ENCODE data around the gene KCNS3. TPM values are rescaled to one million over a fixed set of nuclear protein-coding genes. Genes with fewer than 3 reads are reported as not detected.

Gene KCNS3
- polyA plus RNA-seq, 1 of the 3 experiments (the other 2 are of a cell fraction): 0.07 TPM

GRCh38 chr2:17892770-17893534 lies 14.5 kb downstream of the KCNS3 start:
- no peak for DNase-seq
- TF ChIP-seq REST (IDR thresholded peaks at IDR 0.05; ENCODE audit: low read depth, low read length) (no peak), GATA2 (CRISPR knock-in tag; IDR thresholded peaks at IDR 0.05) (no peak), USF2 (IDR thresholded peaks at IDR 0.05; ENCODE audit: borderline replicate concordance, low read depth, low read length) (no peak), GABPA (IDR thresholded peaks at IDR 0.05; ENCODE audit: low read depth) (no peak), ZBTB33 (IDR thresholded peaks at IDR 0.05; ENCODE audit: borderline replicate concordance, low read depth) (no peak), YY1 (IDR thresholded peaks at IDR 0.05; ENCODE audit: low read depth) (no peak), EZH2phosphoT487 (IDR thresholded peaks at IDR 0.05; ENCODE audit: borderline replicate concordance, low read depth) (no peak), CTCF (IDR thresholded peaks at IDR 0.05) (no peak), MAX (IDR thresholded peaks at IDR 0.05; ENCODE audit: low read depth) (no peak), ELF1 (IDR thresholded peaks at IDR 0.05) (no peak), IRF3 (IDR thresholded peaks at IDR 0.05; ENCODE audit: low read depth, low read length) (no peak)
- 31% methylated on average over 9 of the region's 10 CpGs for WGBS (ENCODE audit: low lambda C conversion rate)
- ChIA-PET CTCF (interaction anchor here (1.1 kb wide), 1 partner anchor 26 kb away, joined by 3 read pairs; no protein-coding TSS in a partner anchor), POLR2A (no interaction called here)
- H3K4me3 ChIP-seq (ENCODE audit: low read depth in 2 of 2, low read length in 1 of 2): no peak overlapping the region
- H4K20me1 ChIP-seq (ENCODE audit: insufficient read depth): no peaks in the 10 kb centered on the region
- no peaks in the 10 kb centered on the region for H3K9me3 ChIP-seq
- no peaks in the 10 kb centered on the region for H3K4me1 ChIP-seq (ENCODE audit: control insufficient read depth in 1 of 2, insufficient read depth in 2 of 2, low read depth in 1 of 2, low read length in 1 of 2)
- H3K36me3 ChIP-seq (replicated peaks in 1 of 2; ENCODE audit: control insufficient read depth in 1 of 2, insufficient read depth in 2 of 2, low read length in 1 of 2): no peaks in the 10 kb centered on the region
- H2AFZ ChIP-seq (ENCODE audit: low read depth): no peak overlapping the region
- no peak overlapping the region for H3K4me2 ChIP-seq
- H3K9me2 ChIP-seq: no peaks in the 10 kb centered on the region
- no peak overlapping the region for H3K27ac ChIP-seq (ENCODE audit: low read depth in 2 of 2, low read length in 1 of 2)
- no peaks in the 10 kb centered on the region for H3F3A ChIP-seq (replicated peaks; ENCODE audit: insufficient read depth)
- no peaks in the 10 kb centered on the region for H3K79me2 ChIP-seq (ENCODE audit: insufficient read depth)
- no peaks in the 10 kb centered on the region for H3K27me3 ChIP-seq (ENCODE audit: insufficient read depth)
- no peak overlapping the region for H3K9ac ChIP-seq
